HEK293 (cell line): Measurements from ENCODE around the gene RTCB.
"Not testable (repeated sequence)": the region's sequence is repeated elsewhere in the genome, so short reads cannot be mapped to it uniquely, and the experiment has no call there.

Source experiments
- CTCF ChIA-PET: fragments of 350-600 bp; formaldehyde crosslinking; extraction: SDS; loops from one replicate; lab custom pipeline; 2021; ENCODE audit warnings: antibody characterized with exemption; lab: Yijun Ruan, JAX
- POLR2A ChIA-PET: fragments of 300-600 bp; formaldehyde crosslinking; extraction: SDS; loops from one replicate; lab custom pipeline; 2020; ENCODE audit warnings: antibody characterized with exemption, inconsistent platforms; lab: Yijun Ruan, JAX
- H3K27ac ChIP-seq: fragments of 200-500 bp; sonication (Bioruptor generic); 2 replicates; pipeline ENCODE4 v1.5.1; 2014; ENCODE audit warnings: low read depth, low read length, control low read depth, inconsistent platforms; ENCODE audit errors: extremely low read depth
- H3K36me3 ChIP-seq, 2 experiments: fragments of 200-500 bp in 1 of 2; sonication (Bioruptor generic) in 1 of 2; 1 replicate in 1 of 2; 2 replicates in 1 of 2; pipeline ENCODE4 v1.5.1; 2014 to 2017; ENCODE audit warnings: inconsistent platforms in 2 of 2, low read length in 2 of 2; ENCODE audit not compliant: control insufficient read depth in 2 of 2, insufficient read depth in 1 of 2
- H3K4me1 ChIP-seq: fragments of 200-500 bp; sonication (Bioruptor generic); 2 replicates; pipeline ENCODE4 v1.5.1; 2014; ENCODE audit warnings: mild to moderate bottlenecking, low read length, inconsistent platforms; ENCODE audit not compliant: control insufficient read depth, insufficient read depth
- H3K4me3 ChIP-seq: 2 replicates; pipeline ENCODE4 v1.5.1; 2011; ENCODE audit warnings: low read depth, mild to moderate bottlenecking, control low read depth, low read length, moderate library complexity
- H3K9me3 ChIP-seq: fragments of 200-500 bp; sonication (Bioruptor generic); 2 replicates; pipeline ENCODE4 v1.5.1; 2014; ENCODE audit warnings: low read depth, low read length, inconsistent platforms; ENCODE audit not compliant: control insufficient read depth, insufficient read depth
- BCL11B ChIP-seq: fragments of 450-650 bp; formaldehyde crosslinking; IDR thresholded peaks from 2 replicates; pipeline ENCODE4 v1.5.1; 2016; ENCODE audit warnings: low read depth, missing biosample characterization, missing genetic modification characterization
- CTCF ChIP-seq: fragments of 450-650 bp; formaldehyde crosslinking; IDR thresholded peaks from 2 replicates; pipeline ENCODE4 v1.5.1; 2016; ENCODE audit warnings: missing biosample characterization, missing genetic modification characterization
- GLI2 ChIP-seq: fragments of 450-650 bp; formaldehyde crosslinking; IDR thresholded peaks from 2 replicates; pipeline ENCODE4; 2017; ENCODE audit warnings: missing biosample characterization, missing genetic modification characterization, low read depth, borderline replicate concordance
- KLF16 ChIP-seq: fragments of 450-650 bp; formaldehyde crosslinking; IDR thresholded peaks from 2 replicates; pipeline ENCODE4 v1.5.1; 2017; ENCODE audit warnings: missing biosample characterization, missing genetic modification characterization
- MEIS1 ChIP-seq: sonication (generic); formaldehyde crosslinking; IDR thresholded peaks from 2 replicates; pipeline ENCODE4 v1.8.1; 2022; ENCODE audit warnings: missing genetic modification reagents, mild to moderate bottlenecking, borderline replicate concordance
- OSR2 ChIP-seq: fragments of 450-650 bp; formaldehyde crosslinking; IDR thresholded peaks from 2 replicates; pipeline ENCODE4 v1.5.1; 2016; ENCODE audit warnings: missing biosample characterization, missing genetic modification characterization
- ZBTB26 ChIP-seq: fragments of 450-650 bp; formaldehyde crosslinking; optimal IDR thresholded peaks from 2 replicates; pipeline ENCODE3; 2016; ENCODE audit warnings: missing biosample characterization, mild to moderate bottlenecking, missing genetic modification characterization
- ZFP41 ChIP-seq: fragments of 450-650 bp; formaldehyde crosslinking; IDR thresholded peaks from 2 replicates; pipeline ENCODE4 v1.5.1; 2016; ENCODE audit warnings: missing biosample characterization, missing genetic modification characterization, borderline replicate concordance
- ZNF121 ChIP-seq: fragments of 450-650 bp; formaldehyde crosslinking; IDR thresholded peaks from 2 replicates; pipeline ENCODE4 v1.5.1; 2016; ENCODE audit warnings: missing biosample characterization, missing genetic modification characterization
- ZNF132 ChIP-seq: fragments of 450-650 bp; formaldehyde crosslinking; IDR thresholded peaks from 2 replicates; pipeline ENCODE4 v1.5.1; 2017; ENCODE audit warnings: missing biosample characterization, missing genetic modification characterization, borderline replicate concordance
- ZNF146 ChIP-seq: fragments of 450-650 bp; formaldehyde crosslinking; IDR thresholded peaks from 2 replicates; pipeline ENCODE4 v1.5.1; 2016; ENCODE audit warnings: missing biosample characterization, missing genetic modification characterization
- ZNF341 ChIP-seq: fragments of 450-650 bp; formaldehyde crosslinking; IDR thresholded peaks from 2 replicates; pipeline ENCODE4; 2016; ENCODE audit warnings: low read depth, missing biosample characterization, missing genetic modification characterization
- ZNF514 ChIP-seq: fragments of 450-650 bp; formaldehyde crosslinking; IDR thresholded peaks from 2 replicates; pipeline ENCODE4 v1.5.1; 2016; ENCODE audit warnings: missing biosample characterization, missing genetic modification characterization
- ZNF549 ChIP-seq: fragments of 450-650 bp; IDR thresholded peaks from 2 replicates; pipeline ENCODE4 v1.5.1; 2018; ENCODE audit warnings: missing biosample characterization, missing genetic modification characterization, mild to moderate bottlenecking, inconsistent platforms, moderate library complexity
- ZNF561 ChIP-seq: fragments of 450-650 bp; IDR thresholded peaks from 2 replicates; pipeline ENCODE4 v1.5.1; 2018; ENCODE audit warnings: missing biosample characterization, missing genetic modification characterization, borderline replicate concordance
- ZNF580 ChIP-seq: fragments of 450-650 bp; formaldehyde crosslinking; IDR thresholded peaks from 2 replicates; pipeline ENCODE4 v1.5.1; 2016; ENCODE audit warnings: missing biosample characterization, missing genetic modification characterization
- ZSCAN30 ChIP-seq: fragments of 450-650 bp; IDR thresholded peaks from 2 replicates; pipeline ENCODE4 v1.5.1; 2018; ENCODE audit warnings: missing biosample characterization, mild to moderate bottlenecking, missing genetic modification characterization, moderate library complexity
- ZSCAN4 ChIP-seq: fragments of 450-650 bp; formaldehyde crosslinking; IDR thresholded peaks from 2 replicates; pipeline ENCODE4 v1.5.1; 2017; ENCODE audit warnings: missing biosample characterization, missing genetic modification characterization

RTCB gene

GRCh38 chr22:32361257-32361656 is 50.8 kb downstream of the RTCB start:
- ChIA-PET POLR2A (no interaction called here), CTCF (no interaction called here)
- H3K36me3 ChIP-seq, result no peaks in the 10 kb centered on the region
- TF ChIP-seq OSR2, result no peak
- no peak for TF ChIP-seq ZNF146 (tag by site-specific recombination)
- TF ChIP-seq ZNF580, result no peak
- no peak for TF ChIP-seq ZNF121 (tag by site-specific recombination)
- no peak for TF ChIP-seq BCL11B (tag by site-specific recombination)
- TF ChIP-seq KLF16, result no peak
- TF ChIP-seq ZSCAN30 (tag by site-specific recombination), result no peak
- no peak for TF ChIP-seq ZNF549 (tag by site-specific recombination)
- TF ChIP-seq MEIS1 (CRISPR knock-in tag), result no peak
- no peak for TF ChIP-seq CTCF (tag by site-specific recombination)
- no peak for TF ChIP-seq ZSCAN4 (tag by site-specific recombination)
- no peak for TF ChIP-seq ZNF514
- no peak for TF ChIP-seq ZNF561 (tag by site-specific recombination)
- TF ChIP-seq GLI2, result no peak
- TF ChIP-seq ZNF132 (tag by site-specific recombination), result no peak
- TF ChIP-seq ZFP41 (tag by site-specific recombination), result no peak
- no peak for TF ChIP-seq ZNF341 (tag by site-specific recombination)
- no peak for TF ChIP-seq ZBTB26
- TF ChIP-seq, all 188 proteins: peak for 0
- Histone ChIP-seq H3K27ac (no peak overlapping the region), H3K4me3 (no peak overlapping the region), H3K9me3 (no peaks in the 10 kb centered on the region), H3K4me1 (no peaks in the 10 kb centered on the region)

- H3K4me3 ChIP-seq, H3K27ac ChIP-seq, H3K4me1 ChIP-seq, H3K36me3 ChIP-seq, H3K9me3 ChIP-seq, POLR2A ChIA-PET, CTCF ChIA-PET: not testable (repeated sequence)
Measured at GRCh38 chr22:32360096-32360495, 52.0 kb downstream of the RTCB start.

GRCh38 chr22:32357567-32357966 is 54.5 kb downstream of the RTCB start, which contains the start of gene RFPL3:
TSS of gene RFPL3 (plus strand) at chr22:32357867. CDS start at chr22:32358072, 205 bp downstream.
- H3K4me1 ChIP-seq, H3K36me3 ChIP-seq, CTCF ChIA-PET, POLR2A ChIA-PET, H3K9me3 ChIP-seq, H3K4me3 ChIP-seq, H3K27ac ChIP-seq: not testable (repeated sequence)
